MV-4-11 (cell line): ENCODE results near the gene CNNM3.

ENCODE experiments used
- DNase-seq: peaks from one replicate; lab custom pipeline; 2025; lab: John Stamatoyannopoulos, UW

The CNNM3 gene

GRCh38 chr2:96877631-96878092 lies 61.6 kb downstream of the CNNM3 start:
- no peak for DNase-seq

- no peak for DNase-seq
Observed at GRCh38 chr2:96878171-96878570, 62.1 kb downstream of the CNNM3 start.

DNA sequence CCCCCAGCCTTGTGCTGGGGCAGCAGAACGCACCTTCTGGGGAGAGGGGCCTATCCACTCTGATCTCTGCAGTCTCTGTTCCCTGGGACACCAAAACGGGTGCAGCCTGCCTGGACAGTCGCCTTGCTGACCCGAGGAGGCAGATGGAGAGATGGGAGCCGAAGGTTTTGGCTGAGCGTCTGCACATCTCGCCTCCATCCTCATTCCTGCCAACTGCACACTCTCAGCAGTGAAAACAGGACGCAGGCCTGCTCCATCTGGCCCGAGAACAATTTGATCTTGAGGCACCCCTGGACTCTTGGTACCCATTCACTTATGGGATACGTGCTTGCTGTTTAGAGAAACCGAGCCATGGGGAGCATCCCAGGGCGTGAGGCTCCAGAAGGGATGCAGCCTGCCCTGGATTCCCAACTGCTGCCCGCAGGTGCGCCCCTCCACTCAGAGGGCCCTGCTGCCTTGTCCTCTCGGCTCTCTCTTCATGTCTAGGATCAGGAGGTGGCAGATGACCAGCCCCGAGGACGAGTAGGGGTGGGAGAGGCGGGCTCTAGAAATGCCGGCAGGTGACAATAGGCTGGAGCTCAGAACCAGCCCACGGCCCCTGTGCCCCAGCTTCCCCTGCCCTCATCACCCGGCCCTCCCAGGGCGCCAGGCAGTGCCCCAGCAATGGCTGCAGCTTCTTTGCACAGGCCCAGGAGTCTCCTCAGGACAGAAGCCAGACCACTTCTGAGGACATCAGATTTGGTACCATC lies 62.9 kb downstream of the CNNM3 start:
- no peak for DNase-seq

DNA sequence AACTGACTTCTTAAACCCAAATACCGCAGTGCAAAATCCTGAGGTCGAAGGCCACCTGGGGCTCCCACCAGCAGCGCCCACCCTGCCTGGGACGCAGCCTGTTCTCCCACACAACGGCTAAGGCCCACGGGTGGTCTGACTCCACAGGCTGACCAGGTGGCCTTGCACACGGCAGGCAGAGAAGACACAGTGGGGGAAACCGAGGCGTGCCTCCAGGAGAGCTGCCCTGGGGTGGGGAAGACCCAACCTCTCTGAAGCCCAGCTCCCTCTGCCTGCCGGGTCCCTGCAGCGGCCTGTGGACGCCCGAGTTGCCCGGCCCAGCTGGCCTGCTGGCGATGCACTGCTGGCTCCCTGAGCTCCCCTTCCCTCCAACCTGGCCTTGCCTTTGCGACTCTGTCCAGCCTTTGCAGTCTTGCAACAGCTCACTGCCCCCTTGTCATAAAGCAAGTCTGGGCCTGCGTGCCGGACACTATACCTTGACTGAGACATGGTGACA lies 63.5 kb downstream of the CNNM3 start:
- no peak for DNase-seq

DNA sequence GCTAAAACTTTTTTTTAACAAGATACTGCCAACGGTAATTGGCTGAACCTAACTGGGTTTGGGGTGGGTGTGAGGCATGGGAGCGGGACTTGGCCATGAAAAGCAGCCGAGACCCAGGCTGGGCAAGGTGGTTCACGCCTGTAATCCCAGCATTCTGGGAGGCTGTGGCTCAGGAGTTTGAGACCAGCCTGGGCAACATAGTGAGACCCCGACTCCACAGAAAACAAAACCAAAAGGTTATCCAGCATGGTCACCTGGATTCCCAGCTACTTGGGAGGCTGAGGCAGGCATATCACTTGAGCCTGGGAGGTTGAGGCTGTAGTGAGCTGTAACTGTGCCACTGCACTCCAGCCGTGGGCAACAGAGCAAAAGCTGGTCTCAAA lies 64.8 kb downstream of the CNNM3 start:
- DNase-seq = no peak

DNA sequence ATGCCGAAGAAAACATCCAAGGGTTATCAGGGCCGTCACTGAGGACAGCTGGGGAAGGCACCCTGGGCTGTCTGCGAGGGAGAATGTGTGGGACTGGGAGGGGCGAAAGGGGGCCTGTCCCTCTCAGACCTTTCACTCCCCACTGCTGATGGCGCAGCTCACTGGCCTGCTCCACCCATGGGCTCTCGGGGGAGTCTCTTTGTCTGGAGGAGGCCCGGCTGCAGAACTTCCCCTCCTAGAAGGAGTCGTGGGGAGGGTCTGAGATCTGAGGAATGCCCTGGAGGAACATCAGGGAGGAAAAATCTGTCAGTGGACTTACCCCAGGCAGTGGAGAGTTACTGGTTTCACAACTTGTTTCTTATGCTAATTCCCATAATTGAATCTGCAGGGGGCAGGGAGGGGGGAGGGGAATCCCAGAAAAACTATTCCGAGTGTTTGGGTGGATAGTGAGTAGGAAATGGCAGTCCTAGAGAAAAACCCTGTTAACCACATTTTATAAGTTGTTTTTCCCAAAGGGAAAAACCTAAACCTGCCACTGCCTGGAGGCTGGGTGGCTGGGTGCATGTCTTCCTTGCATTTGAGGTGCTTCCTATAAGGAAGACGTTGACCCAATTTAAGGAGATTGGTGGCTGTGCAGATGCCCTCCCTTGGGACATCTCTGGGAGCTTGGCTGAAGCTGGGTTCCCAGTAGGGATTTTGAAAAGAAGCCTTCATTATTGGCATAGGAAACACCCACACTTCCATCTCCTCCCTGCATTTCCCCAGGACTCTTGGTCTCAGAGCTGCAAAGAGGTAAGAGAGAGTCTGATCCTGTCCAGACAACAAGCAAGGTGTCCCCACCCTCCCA lies 65.5 kb downstream of the CNNM3 start:
- DNase-seq = no peak

DNA sequence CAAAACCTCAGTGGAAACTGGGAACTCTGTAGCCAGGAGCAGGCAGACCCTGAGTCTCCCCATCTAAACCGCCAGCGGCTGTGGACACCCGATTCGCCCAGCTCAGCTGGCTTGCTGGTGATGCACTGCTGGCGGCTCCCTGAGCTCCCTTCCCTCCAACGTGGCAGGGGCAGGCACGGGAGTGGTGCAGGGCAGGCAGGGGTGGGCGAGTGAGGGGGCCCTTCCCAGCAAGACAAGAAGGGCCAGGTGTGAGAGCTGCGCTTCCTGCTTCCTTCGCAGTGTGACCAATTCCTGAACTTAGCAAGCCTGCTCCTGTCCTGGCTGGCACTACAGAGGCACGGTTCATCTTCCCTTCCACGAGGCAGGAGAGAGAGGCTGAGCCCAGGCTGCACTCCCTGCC lies 66.2 kb downstream of the CNNM3 start:
- no peak for DNase-seq

GRCh38 chr2:96882906-96883305 lies 66.8 kb downstream of the CNNM3 start:
- no peak for DNase-seq

- DNase-seq = no peak
Observed at GRCh38 chr2:96883306-96883705, 67.2 kb downstream of the CNNM3 start.
